ENCODE measurements around the gene PIKFYVE.

PIKFYVE gene

GRCh38 chr2:208234786-208235185, 31.3 kb upstream of the PIKFYVE start:
- TF ChIP-seq CTCF (IDR thresholded peaks at IDR 0.05; ENCODE audit: low read depth, low read length, missing control alignments) = no peak
- DNase-seq (ENCODE audit: low read depth) = no peak
- no peak overlapping the region for H3K4me3 ChIP-seq (ENCODE audit: low read depth, low read length)

GRCh38 chr2:208235860-208236259, 30.2 kb upstream of the PIKFYVE start:
- TF ChIP-seq CTCF (IDR thresholded peaks at IDR 0.05; ENCODE audit: low read depth, low read length, missing control alignments) = no peak
- H3K4me3 ChIP-seq (ENCODE audit: low read depth, low read length) = no peak overlapping the region
- no peak for DNase-seq (ENCODE audit: low read depth)

- DNase-seq (ENCODE audit: low read depth) = no peak
- H3K4me3 ChIP-seq (ENCODE audit: low read depth, low read length) = no peak overlapping the region
- no peak for TF ChIP-seq CTCF (IDR thresholded peaks at IDR 0.05; ENCODE audit: low read depth, low read length, missing control alignments)
Observed at GRCh38 chr2:208239770-208240493, 26.1 kb upstream of the PIKFYVE start.

- DNase-seq (ENCODE audit: low read depth) = no peak
- TF ChIP-seq CTCF (IDR thresholded peaks at IDR 0.05; ENCODE audit: low read depth, low read length, missing control alignments) = no peak
- H3K4me3 ChIP-seq (ENCODE audit: low read depth, low read length) = no peak overlapping the region
Observed at GRCh38 chr2:208240619-208241209, 25.3 kb upstream of the PIKFYVE start.

GRCh38 chr2:208244422-208244821, 21.6 kb upstream of the PIKFYVE start:
- no peak for DNase-seq (ENCODE audit: low read depth)
- TF ChIP-seq CTCF (IDR thresholded peaks at IDR 0.05; ENCODE audit: low read depth, low read length, missing control alignments) = no peak
- H3K4me3 ChIP-seq (ENCODE audit: low read depth, low read length) = no peak overlapping the region

- no peak overlapping the region for H3K4me3 ChIP-seq (ENCODE audit: low read depth, low read length)
- no peak for TF ChIP-seq CTCF (IDR thresholded peaks at IDR 0.05; ENCODE audit: low read depth, low read length, missing control alignments)
- DNase-seq (ENCODE audit: low read depth) = no peak
Observed at GRCh38 chr2:208245746-208246145, 20.3 kb upstream of the PIKFYVE start.

- TF ChIP-seq CTCF (IDR thresholded peaks at IDR 0.05; ENCODE audit: low read depth, low read length, missing control alignments) = no peak
- DNase-seq (ENCODE audit: low read depth) = no peak
- no peak overlapping the region for H3K4me3 ChIP-seq (ENCODE audit: low read depth, low read length)
Observed at GRCh38 chr2:208248601-208249000, 17.5 kb upstream of the PIKFYVE start.

All from GM12864 (cell line).